Activated CD4-positive, alpha-beta T cell treated with anti-CD3 and anti-CD28 coated beads, Interleukin-2, amount 10 ng/mL, durations not matched to agents 7 days and 5 days (primary cell): Measurements from ENCODE around the gene MYOZ2. TPM values are rescaled to one million over a fixed set of nuclear protein-coding genes. Genes with fewer than 3 reads are reported as not detected.

Experiments
- CTCF ChIA-PET: fragments of 350-600 bp; sonication (Branson Sonifier 250); formaldehyde crosslinking; loops from one replicate; lab custom pipeline; 2021; ENCODE audit warnings: antibody characterized with exemption; lab: Charles Lee
- POLR2A ChIA-PET: fragments of 350-600 bp; sonication (Branson Sonifier 250); formaldehyde crosslinking; loops from one replicate; lab custom pipeline; 2021; ENCODE audit warnings: antibody characterized with exemption; lab: Charles Lee
- DNase-seq: peaks from one replicate; pipeline ENCODE4 v3.0.0-alpha.2; 2020
- H3K27ac Mint-ChIP-seq: one replicate; pipeline ENCODE4 v1.8.0; 2021; ENCODE audit warnings: mild to moderate bottlenecking, moderate library complexity, mixed read lengths
- H3K27me3 Mint-ChIP-seq: one replicate; pipeline ENCODE4 v1.8.0; 2021; ENCODE audit warnings: mixed read lengths
- H3K36me3 Mint-ChIP-seq: one replicate; pipeline ENCODE4 v1.8.0; 2021; ENCODE audit warnings: low read depth, mixed read lengths
- H3K4me1 Mint-ChIP-seq: one replicate; pipeline ENCODE4 v1.8.0; 2021; ENCODE audit warnings: mixed read lengths
- H3K4me3 Mint-ChIP-seq: one replicate; pipeline ENCODE4 v1.8.0; 2021; ENCODE audit warnings: mild to moderate bottlenecking, moderate library complexity, mixed read lengths
- H3K9me3 Mint-ChIP-seq: one replicate; pipeline ENCODE4 v1.8.0; 2021; ENCODE audit warnings: mixed read lengths
- total RNA-seq, 2 experiments: library from RNA; stranded (reverse); gene quantifications; one replicate each; pipeline ENCODE4 v1.2.3, GENCODE V29; 2021

Gene MYOZ2
- total RNA-seq, 2 experiments from 2014 or later = not detected

DNA sequence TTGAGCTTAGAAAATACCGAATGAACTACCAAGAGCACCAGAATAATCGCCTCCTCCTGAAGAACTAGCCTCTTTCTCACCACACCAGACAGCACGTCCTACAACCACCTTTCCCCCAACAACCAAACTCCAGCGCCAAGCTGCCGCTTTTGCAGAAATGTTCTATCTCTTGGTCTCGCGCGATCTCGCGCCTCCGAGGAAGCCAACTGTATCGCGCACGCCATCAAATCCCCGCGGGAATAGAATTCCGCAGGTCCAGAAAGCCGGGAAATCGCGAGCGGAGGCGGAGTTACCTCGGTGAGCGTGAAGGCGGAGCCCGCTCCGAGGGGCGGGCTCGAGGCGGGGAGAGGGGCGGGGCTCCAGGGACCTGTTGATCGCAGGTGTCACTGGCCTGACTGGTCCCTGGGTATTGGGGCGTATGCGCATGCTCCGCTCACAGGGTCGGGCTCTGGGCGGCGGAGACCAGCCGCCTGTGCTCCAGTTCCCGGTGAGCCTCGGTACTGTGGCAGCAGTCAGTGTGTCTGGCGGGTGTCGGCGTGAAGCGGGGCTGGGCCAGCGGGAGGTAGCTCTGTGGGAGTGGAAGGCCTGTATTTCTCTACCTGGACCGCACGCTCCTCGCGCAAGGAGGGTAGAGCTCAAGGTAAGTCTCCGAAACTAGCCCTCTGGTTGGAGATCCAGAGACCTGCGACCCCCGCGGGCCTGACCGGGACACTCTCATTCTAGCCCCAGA lies 76.8 kb downstream of the MYOZ2 start, which contains the start of gene USP53:
Gene USP53, plus strand, starts transcription at position 480 of the 730 bp plus-strand sequence. CDS start 27,047 bp downstream, outside the sequence.
- peaks cover 3% of the 10 kb centered on the region for H3K27me3 Mint-ChIP-seq
- ChIA-PET POLR2A (interaction anchor here (0.6 to 0.8 kb wide), 2 partner anchors 27 to 88 kb away, joined by 3 to 5 read pairs; a partner anchor contains a TSS), CTCF (interaction anchor here (0.8 to 1.5 kb wide), 4 partner anchors 12 to 70 kb away, joined by 3 to 4 read pairs (median 3); no protein-coding TSS in a partner anchor)
- peaks cover under 1% of the 10 kb centered on the region for H3K36me3 Mint-ChIP-seq
- H3K4me1 Mint-ChIP-seq = peaks cover 34% of the 10 kb centered on the region
- DNase-seq = peak; percentile 97
- H3K9me3 Mint-ChIP-seq = no peaks in the 10 kb centered on the region
- peak within 1 kb of the TSS; percentile 91 for H3K4me3 Mint-ChIP-seq
- peak within 1 kb of the TSS; percentile 89 for H3K27ac Mint-ChIP-seq

DNA sequence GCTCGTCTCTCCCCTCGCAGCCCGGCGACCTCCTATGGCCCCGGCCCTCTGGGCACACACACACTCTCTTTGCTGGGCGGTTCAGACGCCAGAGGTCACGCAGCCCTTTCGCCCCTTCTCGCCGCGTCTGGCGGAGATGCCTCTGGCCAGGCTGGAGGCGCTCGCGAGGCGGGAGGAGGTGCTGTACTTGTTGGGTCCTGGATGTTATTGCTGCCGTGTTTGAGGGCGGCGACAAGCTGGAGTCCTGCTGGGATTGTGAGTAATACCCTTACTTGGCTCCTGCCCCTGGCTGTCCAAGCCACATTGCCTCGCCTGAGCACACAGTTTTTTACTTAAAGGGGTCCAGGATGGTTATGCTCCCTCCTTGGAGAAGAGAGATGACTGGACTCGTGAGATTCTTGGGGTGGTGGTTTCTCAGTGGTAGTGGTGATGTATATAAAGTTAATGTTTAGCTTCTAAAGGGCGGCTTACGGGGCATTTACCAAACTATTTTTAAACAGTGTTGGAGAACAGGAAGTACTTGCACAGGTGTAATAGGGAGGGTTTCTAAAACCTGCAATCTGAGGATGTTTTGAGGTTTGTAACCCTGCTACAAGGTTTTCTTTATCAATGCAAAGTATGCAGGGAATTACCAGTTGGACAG lies 77.5 kb downstream of the MYOZ2 start:
- DNase-seq = peak; percentile 59
- POLR2A ChIA-PET = interaction anchor here (0.5 to 0.8 kb wide), 2 partner anchors 73 to 87 kb away, joined by 3 to 5 read pairs; a partner anchor contains a TSS
- peaks cover 34% of the 10 kb centered on the region for H3K4me1 Mint-ChIP-seq
- H3K27me3 Mint-ChIP-seq = peaks cover 3% of the 10 kb centered on the region
- peak overlapping the region; percentile 91 for H3K4me3 Mint-ChIP-seq
- no peaks in the 10 kb centered on the region for H3K9me3 Mint-ChIP-seq
- H3K36me3 Mint-ChIP-seq = peaks cover 7% of the 10 kb centered on the region
- CTCF ChIA-PET = interaction anchor here (0.8 to 1.5 kb wide), 4 partner anchors 12 to 70 kb away, joined by 3 to 4 read pairs (median 3); no protein-coding TSS in a partner anchor
- H3K27ac Mint-ChIP-seq = peak overlapping the region; percentile 89

DNA sequence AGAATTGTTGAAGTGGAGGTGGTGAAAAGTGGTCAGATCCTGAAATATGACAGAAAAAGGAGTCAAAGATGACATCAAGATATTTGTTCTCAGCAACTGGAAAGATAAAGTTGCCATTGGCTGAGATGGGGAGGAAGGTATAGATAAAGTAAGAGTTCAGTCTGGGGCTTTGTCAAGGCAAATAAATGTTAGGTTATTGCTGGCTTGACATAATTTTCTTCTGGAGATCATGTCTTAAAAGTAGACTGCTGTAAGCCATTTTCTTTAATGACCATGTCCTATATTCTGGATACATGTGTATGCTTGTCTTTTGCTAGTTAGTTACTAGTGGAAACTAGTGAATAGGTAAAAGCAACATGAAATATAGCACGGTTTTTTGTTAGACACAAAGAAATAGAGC lies 82.5 kb downstream of the MYOZ2 start:
- H3K27ac Mint-ChIP-seq = no peak overlapping the region
- ChIA-PET POLR2A (no interaction called here), CTCF (no interaction called here)
- DNase-seq = no peak
- peaks cover 9% of the 10 kb centered on the region for H3K4me1 Mint-ChIP-seq
- peaks cover 27% of the 10 kb centered on the region for H3K36me3 Mint-ChIP-seq
- no peaks in the 10 kb centered on the region for H3K27me3 Mint-ChIP-seq
- peaks cover 4% of the 10 kb centered on the region for H3K9me3 Mint-ChIP-seq
- H3K4me3 Mint-ChIP-seq = no peak overlapping the region

DNA sequence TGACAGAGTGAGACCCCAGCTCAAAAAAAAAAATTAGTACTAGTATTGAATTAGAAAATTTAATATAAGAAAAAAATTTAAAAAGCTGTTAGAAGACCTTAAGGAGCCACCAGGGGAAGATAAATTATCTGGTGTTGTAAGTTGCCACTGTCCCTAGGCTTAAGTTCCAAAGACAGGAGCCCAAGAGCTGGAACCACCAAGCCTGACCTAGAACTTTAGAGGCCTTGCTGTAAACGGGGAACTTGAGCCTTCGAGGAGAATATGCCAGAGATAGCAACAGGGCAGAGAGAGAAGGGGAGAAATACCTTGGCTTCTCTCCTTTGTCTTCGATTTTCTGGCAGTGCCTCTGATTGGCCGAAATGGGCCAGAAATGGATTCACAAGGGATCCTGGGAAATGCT lies 85.8 kb downstream of the MYOZ2 start:
- DNase-seq = no peak
- H3K27me3 Mint-ChIP-seq = no peaks in the 10 kb centered on the region
- H3K4me1 Mint-ChIP-seq = no peaks in the 10 kb centered on the region
- CTCF ChIA-PET = no interaction called here
- H3K4me3 Mint-ChIP-seq = no peak overlapping the region
- POLR2A ChIA-PET = no interaction called here
- H3K36me3 Mint-ChIP-seq = peaks cover 34% of the 10 kb centered on the region
- H3K9me3 Mint-ChIP-seq = peaks cover 4% of the 10 kb centered on the region
- H3K27ac Mint-ChIP-seq = no peak overlapping the region

DNA sequence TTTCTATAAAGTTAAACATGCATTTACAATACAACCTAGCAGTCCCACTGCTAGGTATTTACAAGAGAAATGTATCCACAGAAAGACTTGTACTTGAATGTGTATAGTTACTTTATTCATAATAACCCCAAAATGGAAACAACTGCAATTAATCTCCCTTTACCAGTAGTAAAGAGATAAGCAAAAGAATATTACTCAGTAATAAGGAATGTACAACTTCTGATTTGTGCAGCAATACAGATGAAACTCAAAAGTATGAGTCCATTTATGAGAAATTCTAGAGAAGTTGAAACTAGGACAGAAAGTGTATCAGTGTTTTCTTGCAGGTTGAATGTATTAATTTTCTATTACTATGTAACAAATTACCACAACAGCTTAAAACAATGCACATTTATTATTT lies 92.1 kb downstream of the MYOZ2 start:
- DNase-seq = no peak
- Mint-ChIP-seq H3K9me3 (no peaks in the 10 kb centered on the region), H3K36me3 (peaks cover 12% of the 10 kb centered on the region), H3K4me1 (peaks cover 5% of the 10 kb centered on the region), H3K4me3 (no peak overlapping the region), H3K27me3 (no peaks in the 10 kb centered on the region), H3K27ac (no peak overlapping the region)
- ChIA-PET CTCF (interaction anchor here (1.5 kb wide), 1 partner anchor 9 kb away, joined by 5 read pairs; no protein-coding TSS in a partner anchor), POLR2A (no interaction called here)

DNA sequence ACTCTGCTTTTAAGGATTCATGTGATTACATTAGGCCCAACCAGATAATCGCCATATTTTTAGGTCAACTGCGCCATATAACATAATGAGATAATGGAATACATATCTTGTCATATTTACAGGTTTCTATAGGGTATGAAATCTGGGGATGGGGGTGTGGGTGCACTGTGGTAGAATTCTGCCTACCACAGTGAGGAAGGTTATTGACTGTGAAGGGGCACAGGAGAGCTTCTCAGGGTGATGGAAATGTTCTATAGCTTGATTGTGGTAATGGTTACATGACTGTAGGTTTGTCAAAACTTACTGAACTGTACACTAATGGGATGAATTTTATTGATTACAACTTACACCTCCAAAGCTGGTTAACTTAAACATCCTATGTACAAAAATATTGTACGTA lies 92.8 kb downstream of the MYOZ2 start:
- Mint-ChIP-seq H3K4me3 (no peak overlapping the region), H3K4me1 (peaks cover 8% of the 10 kb centered on the region), H3K27ac (no peak overlapping the region), H3K27me3 (no peaks in the 10 kb centered on the region), H3K36me3 (peaks cover 9% of the 10 kb centered on the region), H3K9me3 (no peaks in the 10 kb centered on the region)
- ChIA-PET CTCF (interaction anchor here (1.0 kb wide), 1 partner anchor 9 kb away, joined by 3 read pairs; no protein-coding TSS in a partner anchor), POLR2A (no interaction called here)
- no peak for DNase-seq

DNA sequence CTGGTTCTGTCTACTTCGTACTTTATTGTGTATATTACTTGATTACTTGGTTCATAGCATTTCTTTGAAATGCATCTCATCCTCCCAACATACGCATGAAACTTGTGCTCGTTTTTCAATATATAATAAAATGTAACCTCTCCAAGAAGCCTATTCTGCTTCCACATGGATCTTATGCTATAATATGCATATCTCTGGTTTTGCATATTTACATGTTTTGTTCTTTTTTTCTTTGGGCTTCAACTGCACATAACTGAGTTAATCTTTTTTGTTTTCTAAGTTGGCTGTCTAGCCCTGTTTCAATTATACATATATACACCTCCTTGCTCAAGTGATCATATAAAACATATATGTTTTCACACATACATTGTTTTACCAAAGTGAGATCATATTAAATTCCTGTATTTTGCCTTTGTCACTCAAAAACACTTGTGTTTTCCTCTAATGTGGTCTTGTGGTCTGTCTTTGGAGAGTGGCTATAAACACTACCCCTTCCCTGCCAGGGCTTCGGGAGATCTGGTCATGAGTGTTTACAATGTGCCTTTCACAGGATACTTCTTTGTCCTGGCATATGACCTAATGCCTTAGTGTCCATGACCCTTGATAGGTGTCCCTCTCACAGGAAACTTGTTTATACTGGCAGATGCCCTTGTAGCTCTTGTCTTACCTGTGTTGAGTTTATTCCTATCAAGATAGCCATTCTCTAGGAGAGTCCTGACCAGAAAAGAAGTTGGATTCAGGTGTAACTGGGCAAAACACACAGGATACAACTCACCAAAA lies 94.5 kb downstream of the MYOZ2 start:
- H3K4me1 Mint-ChIP-seq = peaks cover 18% of the 10 kb centered on the region
- H3K4me3 Mint-ChIP-seq = no peak overlapping the region
- ChIA-PET POLR2A (no interaction called here), CTCF (no interaction called here)
- H3K27ac Mint-ChIP-seq = no peak overlapping the region
- H3K36me3 Mint-ChIP-seq = peaks cover 11% of the 10 kb centered on the region
- no peaks in the 10 kb centered on the region for H3K27me3 Mint-ChIP-seq
- no peaks in the 10 kb centered on the region for H3K9me3 Mint-ChIP-seq
- no peak for DNase-seq

DNA sequence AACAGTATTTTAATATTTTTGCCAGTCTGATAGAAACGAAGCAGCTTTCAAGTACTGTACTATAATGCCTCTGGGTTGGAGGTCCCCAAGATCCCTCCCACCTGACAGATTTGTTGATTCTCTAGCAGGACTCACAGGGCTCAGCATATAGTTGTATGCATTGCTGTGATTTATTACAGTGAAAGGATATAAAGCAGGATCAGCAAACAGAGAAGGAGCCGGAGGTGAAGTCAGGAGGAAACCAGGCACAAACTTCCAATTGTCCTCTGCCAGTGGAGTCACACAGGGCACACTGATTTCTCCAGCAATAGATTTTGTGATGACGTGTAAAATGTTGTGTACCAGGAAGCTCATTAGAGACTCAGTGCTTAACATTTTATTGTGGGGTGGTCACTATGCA lies 95.9 kb downstream of the MYOZ2 start:
- POLR2A ChIA-PET = no interaction called here
- CTCF ChIA-PET = no interaction called here
- H3K4me3 Mint-ChIP-seq = no peak overlapping the region
- peaks cover 25% of the 10 kb centered on the region for H3K4me1 Mint-ChIP-seq
- H3K27ac Mint-ChIP-seq = no peak overlapping the region
- H3K36me3 Mint-ChIP-seq = peaks cover 22% of the 10 kb centered on the region
- DNase-seq = no peak
- H3K9me3 Mint-ChIP-seq = no peaks in the 10 kb centered on the region
- H3K27me3 Mint-ChIP-seq = no peaks in the 10 kb centered on the region

DNA sequence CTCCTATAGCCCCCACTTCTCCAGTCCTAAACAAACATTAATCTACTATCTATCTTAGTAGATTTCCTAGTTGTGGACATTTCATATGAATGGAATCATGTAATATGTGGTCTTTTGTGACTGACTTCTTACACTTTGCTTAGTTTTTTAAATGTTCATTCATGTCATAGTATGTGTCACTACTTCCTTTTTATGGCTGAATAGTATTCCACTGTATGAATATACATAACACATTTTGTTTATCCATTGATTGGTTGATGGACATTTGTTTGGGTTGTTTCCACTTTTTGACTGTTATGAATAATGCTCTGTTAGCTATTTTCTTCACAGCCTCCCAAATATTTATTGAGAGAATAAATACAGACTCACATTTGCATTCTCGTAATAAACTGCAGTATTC lies 96.7 kb downstream of the MYOZ2 start:
- Mint-ChIP-seq H3K36me3 (peaks cover 27% of the 10 kb centered on the region), H3K4me3 (no peak overlapping the region), H3K27ac (no peak overlapping the region), H3K9me3 (no peaks in the 10 kb centered on the region), H3K27me3 (no peaks in the 10 kb centered on the region), H3K4me1 (peaks cover 33% of the 10 kb centered on the region)
- DNase-seq = no peak
- ChIA-PET CTCF (interaction anchor here (0.6 kb wide), 1 partner anchor 462 kb away, joined by 3 read pairs; no protein-coding TSS in a partner anchor), POLR2A (no interaction called here)

DNA sequence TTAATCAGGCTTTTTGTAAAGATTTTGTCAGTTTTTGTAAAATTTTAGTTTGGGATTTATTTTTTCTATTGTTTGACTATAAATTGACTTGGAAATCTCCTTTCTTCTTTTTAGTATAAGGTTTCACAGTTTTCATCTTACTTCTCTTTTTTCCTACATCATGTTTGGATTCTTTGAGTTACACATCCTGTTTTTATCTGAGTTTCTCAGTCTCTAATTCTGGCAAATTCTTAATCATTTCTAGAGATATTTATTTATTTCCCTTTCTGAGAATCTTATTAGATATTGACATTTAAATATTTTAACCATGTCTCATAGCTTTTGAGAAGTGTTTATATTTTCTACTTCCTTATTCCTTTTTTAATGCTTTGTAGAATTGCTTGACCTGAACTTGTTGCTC lies 97.6 kb downstream of the MYOZ2 start:
- Mint-ChIP-seq H3K9me3 (no peaks in the 10 kb centered on the region), H3K4me3 (no peak overlapping the region), H3K27me3 (no peaks in the 10 kb centered on the region), H3K4me1 (peaks cover 40% of the 10 kb centered on the region), H3K36me3 (peaks cover 29% of the 10 kb centered on the region), H3K27ac (no peak overlapping the region)
- POLR2A ChIA-PET = no interaction called here
- DNase-seq = no peak
- CTCF ChIA-PET = no interaction called here

DNA sequence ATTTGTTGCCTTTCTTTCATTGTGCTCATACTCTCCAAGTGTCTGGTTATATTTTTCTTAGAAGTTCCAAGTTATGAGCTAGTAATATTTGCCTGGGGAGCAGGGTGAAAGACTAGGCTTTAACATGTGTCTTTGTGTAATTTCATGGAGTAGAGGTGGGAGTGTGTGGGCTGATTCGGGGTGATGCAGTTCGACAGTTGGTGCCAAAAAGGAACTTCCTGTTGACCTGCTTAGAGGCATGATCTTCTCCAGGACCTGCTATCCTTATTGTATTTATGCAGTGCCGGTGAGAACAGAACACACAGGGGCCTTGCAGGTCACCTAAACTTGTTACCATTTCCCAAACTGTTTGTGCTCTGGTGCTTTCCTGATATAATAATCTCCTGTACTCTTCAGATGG lies 98.1 kb downstream of the MYOZ2 start:
- ChIA-PET CTCF (no interaction called here), POLR2A (no interaction called here)
- Mint-ChIP-seq H3K27me3 (no peaks in the 10 kb centered on the region), H3K4me1 (peaks cover 43% of the 10 kb centered on the region), H3K4me3 (no peak overlapping the region), H3K36me3 (peaks cover 29% of the 10 kb centered on the region), H3K9me3 (no peaks in the 10 kb centered on the region), H3K27ac (peak overlapping the region; percentile 74)
- DNase-seq = no peak

DNA sequence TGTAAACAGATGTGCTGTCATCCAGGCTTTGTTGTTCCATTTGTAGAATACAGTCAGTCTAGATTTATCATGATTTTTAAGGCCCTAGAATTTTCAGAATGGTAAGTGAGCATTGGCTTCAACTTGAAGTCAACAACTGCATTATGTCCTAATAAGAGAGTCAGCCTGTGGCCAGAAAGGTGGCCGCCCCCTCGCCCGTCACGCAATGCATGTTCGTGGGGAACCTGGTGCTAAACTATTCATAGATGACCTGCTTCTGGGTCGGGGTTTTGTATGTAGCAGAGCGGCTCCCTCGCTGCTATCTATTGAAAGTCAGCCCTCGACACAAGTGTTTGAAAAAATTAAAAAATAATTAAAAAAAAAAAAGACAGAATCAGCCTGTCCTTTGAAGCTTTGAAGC lies 101.6 kb downstream of the MYOZ2 start:
- POLR2A ChIA-PET = no interaction called here
- Mint-ChIP-seq H3K27ac (no peak overlapping the region), H3K9me3 (no peaks in the 10 kb centered on the region), H3K36me3 (peaks cover 31% of the 10 kb centered on the region), H3K27me3 (no peaks in the 10 kb centered on the region), H3K4me3 (no peak overlapping the region), H3K4me1 (peaks cover 40% of the 10 kb centered on the region)
- DNase-seq = no peak
- CTCF ChIA-PET = interaction anchor here (0.8 to 1.4 kb wide), 3 partner anchors 8 to 21 kb away, joined by 3 to 5 read pairs (median 3); no protein-coding TSS in a partner anchor
